HL-60 (cell line): Measurements from ENCODE around the gene PTX3.

Source experiments
- DNase-seq, 2 experiments: peaks; one replicate each; pipeline ENCODE4 v3.0.0-alpha.2; 2010 to 2020; ENCODE audit warnings: low read depth in 1 of 2, low spot score in 1 of 2
- H3K27ac ChIP-seq: fragments of 250-450 bp; sonication (Bioruptor Pico); replicated peaks from 2 replicates; pipeline ENCODE4 v1.5.1; 2020; ENCODE audit warnings: mild to moderate bottlenecking, moderate library complexity
- H3K27me3 ChIP-seq: fragments of 250-450 bp; sonication (Bioruptor Pico); 2 replicates; pipeline ENCODE4 v1.5.1; 2021; ENCODE audit warnings: mild to moderate bottlenecking, moderate library complexity; ENCODE audit not compliant: insufficient read depth, poor library complexity, severe bottlenecking
- H3K4me3 ChIP-seq: replicated peaks from 2 replicates; pipeline ENCODE4 v1.5.1; 2011; ENCODE audit warnings: mild to moderate bottlenecking, control low read depth, low read length; ENCODE audit not compliant: insufficient read depth
- CTCF ChIP-seq: IDR thresholded peaks from one replicate; pipeline ENCODE4 v1.5.1; 2011; ENCODE audit warnings: low read length, control low read depth, inconsistent platforms; ENCODE audit not compliant: insufficient read depth
- GABPA ChIP-seq: IDR thresholded peaks from 2 replicates; pipeline ENCODE4 v1.6.1; 2012; ENCODE audit warnings: low read depth
- POLR2AphosphoS5 ChIP-seq: IDR thresholded peaks from 2 replicates; pipeline ENCODE4 v1.6.1; 2012; ENCODE audit warnings: low read depth
- REST ChIP-seq: IDR thresholded peaks from 2 replicates; pipeline ENCODE4 v1.6.1; 2012; ENCODE audit warnings: low read depth; ENCODE audit not compliant: insufficient replicate concordance
- SPI1 ChIP-seq: IDR thresholded peaks from 2 replicates; pipeline ENCODE4 v1.6.1; 2012; ENCODE audit warnings: low read depth, mild to moderate bottlenecking, borderline replicate concordance
- long read RNA-seq: library from polyadenylated mRNA; unstranded; transcript quantifications from one replicate; pipeline ENCODE4 v2.0.0, GENCODE V29; 2020

PTX3 gene
- long read RNA-seq, result 0 reads

- TF ChIP-seq REST, result peak; percentile 33
- peak; percentile 78 for TF ChIP-seq POLR2AphosphoS5
- TF ChIP-seq SPI1, result peak; percentile 64; the same call in 1 of the 2 replicates
- TF ChIP-seq CTCF, result no peak
- TF ChIP-seq GABPA, result no peak
- DNase-seq, result peak; percentile 84 to 88
Observed at GRCh38 chr3:157436583-157437291, at the start of gene PTX3. PTX3 (plus strand) TSS chr3:157436850; CDS start chr3:157436934, 84 bp downstream.

GRCh38 chr3:157387708-157388435 is 48.8 kb upstream of the PTX3 start:
- TF ChIP-seq SPI1 (no peak), REST (no peak), CTCF (no peak), GABPA (no peak)
- no peak for DNase-seq
- no peak overlapping the region for H3K27ac ChIP-seq
- H3K27me3 ChIP-seq, result peaks cover 7% of the 10 kb centered on the region
- no peak overlapping the region for H3K4me3 ChIP-seq

More at GRCh38 chr3:157436583-157437291, at the start of gene PTX3:
- peak within 1 kb of the TSS; percentile 44 for H3K27ac ChIP-seq
- peak within 1 kb of the TSS; percentile 63 for H3K4me3 ChIP-seq
- H3K27me3 ChIP-seq, result no peaks in the 10 kb centered on the region

GRCh38 chr3:157388976-157389375 is 47.7 kb upstream of the PTX3 start:
- TF ChIP-seq POLR2AphosphoS5, result no peak
- no peak for TF ChIP-seq CTCF
- no peak for TF ChIP-seq SPI1
- no peak for TF ChIP-seq REST
- TF ChIP-seq GABPA, result no peak
- DNase-seq, result no peak

More at GRCh38 chr3:157388976-157389375, 47.7 kb upstream of the PTX3 start:
- peaks cover 4% of the 10 kb centered on the region for H3K27me3 ChIP-seq
- H3K4me3 ChIP-seq, result no peak overlapping the region
- no peak overlapping the region for H3K27ac ChIP-seq
